IPS DF 19.7 (cell line): ENCODE results near the gene DGKG.

Experiments
- DNase-seq: peaks from one replicate; pipeline ENCODE4 v3.0.0-alpha.2; 2013; ENCODE audit warnings: low read depth, low spot score

The DGKG gene

DNA sequence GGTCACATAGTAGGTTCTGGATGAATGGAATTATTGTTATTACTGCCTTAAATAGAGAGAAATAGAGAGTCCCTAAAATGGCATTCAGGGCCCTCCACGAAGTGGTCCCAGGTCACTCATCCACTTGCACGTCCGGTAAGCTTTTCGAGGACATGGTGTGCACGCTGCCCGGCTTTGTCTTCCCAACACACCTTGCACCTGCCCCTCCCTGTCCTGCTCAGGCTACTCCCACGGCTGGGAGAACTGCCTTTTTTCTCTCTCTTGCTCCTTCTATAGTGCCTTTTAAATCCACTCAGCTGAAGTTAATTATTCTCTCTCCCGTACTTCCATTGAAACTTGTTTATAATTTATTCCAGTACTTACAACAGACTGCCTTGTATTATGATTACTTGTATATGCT, 5.6 kb upstream of the DGKG start:
- DNase-seq, result no peak

DNA sequence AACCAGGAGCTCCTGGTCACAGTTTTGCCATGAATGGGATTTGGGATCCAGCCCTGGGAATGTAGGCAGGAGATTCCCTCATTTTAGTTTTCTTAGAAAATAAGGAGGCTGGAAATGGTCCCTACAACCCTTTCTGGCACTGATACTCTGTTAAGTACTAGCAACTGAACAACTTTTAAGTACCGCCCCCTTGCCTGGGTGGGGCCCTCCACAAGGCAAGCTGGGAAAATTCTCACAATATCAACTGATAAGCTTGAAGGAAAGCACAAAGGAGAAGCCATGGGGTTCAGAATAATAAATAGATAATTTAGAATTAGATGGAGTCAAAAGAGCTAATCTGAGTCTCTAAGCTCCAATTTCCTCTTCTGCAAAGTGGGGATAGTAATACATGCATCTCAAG, 4.2 kb upstream of the DGKG start:
- no peak for DNase-seq

DNA sequence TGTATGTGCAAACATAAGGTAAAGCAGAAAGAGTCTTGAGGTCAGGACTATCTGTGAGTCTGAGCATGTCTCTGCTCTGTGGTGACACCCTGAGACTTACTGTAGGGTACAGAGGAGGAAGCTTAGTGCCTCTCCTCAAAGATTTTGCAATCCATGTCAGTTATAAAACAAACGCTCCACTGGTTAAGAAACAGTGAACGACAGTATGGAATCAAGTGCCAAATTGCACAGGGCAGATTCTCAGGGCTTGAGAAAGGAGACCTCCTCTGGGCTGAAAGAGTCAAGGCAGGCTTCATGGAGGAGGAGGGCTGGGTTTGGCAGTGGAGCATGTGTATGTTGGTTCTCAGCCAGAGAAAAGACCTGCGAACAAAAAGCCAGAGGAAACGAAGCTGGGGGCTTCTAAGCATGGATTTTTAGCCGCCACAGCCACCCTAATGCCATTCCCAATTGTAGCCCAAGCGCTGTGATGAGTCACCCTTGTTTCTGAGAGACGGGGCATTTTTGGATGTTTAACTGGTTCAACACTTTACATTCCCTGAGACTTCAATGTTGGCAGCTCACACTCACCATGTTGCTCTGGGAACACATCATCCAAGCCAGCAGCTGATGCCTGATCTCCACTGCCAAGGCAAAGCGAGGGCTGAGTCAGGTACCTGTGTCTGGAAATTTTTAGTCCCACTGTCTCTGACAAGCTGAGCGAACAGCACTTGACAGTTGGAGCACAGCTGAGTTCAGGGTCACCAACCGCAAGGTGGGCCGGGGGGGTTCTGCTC, 3.4 kb upstream of the DGKG start:
- no peak for DNase-seq

DNA sequence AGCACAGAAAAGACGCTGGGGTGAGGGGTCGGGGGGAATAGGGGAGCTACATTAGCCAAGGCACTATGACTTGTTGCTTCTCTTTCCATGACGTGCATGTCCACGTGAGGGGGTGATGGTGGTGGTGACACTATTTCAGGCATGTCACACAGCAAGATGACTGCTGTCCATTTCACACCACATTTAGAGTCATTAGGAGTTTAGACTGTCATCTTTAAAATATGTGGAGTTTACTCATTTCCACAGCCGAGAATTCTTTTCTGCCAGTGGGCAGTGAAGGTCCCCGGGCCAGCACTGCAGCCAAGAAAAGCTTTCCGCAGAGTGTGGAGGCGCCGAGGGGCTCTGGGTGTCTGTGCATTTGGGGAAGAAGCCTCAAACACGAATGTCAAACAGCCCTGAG, 954 bp upstream of the DGKG start:
- DNase-seq, result no peak

DNA sequence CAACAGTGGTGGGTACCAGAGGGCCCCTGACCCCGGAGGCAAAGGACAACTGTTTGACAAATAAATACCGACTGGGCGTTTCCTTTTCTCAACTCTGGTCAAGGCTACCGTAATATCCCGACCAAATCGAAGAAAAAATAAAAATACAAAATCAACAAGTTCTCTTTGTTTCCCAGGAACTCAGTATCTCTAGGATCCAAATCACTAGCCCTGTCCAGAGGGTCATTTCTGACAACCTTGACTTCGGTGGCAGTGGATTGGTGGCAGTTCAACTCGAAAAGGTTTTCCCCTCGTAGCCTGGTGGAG, 456 bp upstream of the DGKG start:
- no peak for DNase-seq

DNA sequence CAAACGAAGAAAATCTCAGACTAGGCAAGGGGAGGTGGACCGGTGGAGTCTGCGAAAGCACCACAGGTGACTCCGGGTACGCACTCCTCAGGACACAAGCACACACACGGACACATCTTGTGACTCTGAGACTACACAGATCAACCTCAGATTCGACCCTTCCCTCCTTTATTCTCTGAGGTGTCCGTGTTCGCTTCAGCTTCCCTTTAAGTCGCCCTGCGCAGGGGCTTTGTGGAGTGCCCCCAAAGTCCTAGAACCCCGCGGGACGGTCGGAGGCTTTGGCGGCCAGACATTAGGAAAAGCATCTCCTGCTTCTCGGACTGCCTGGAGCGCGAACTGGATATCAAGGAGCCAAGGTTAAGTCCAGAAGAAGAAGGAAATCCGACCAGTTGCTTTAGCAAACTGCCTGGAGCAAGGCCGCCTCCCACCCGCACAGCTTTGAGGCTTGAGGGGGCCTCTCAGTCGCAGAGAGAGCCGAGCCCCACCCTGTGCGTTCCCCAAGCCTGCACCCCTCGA, 730 bp downstream of the DGKG start:
- DNase-seq, result no peak

DNA sequence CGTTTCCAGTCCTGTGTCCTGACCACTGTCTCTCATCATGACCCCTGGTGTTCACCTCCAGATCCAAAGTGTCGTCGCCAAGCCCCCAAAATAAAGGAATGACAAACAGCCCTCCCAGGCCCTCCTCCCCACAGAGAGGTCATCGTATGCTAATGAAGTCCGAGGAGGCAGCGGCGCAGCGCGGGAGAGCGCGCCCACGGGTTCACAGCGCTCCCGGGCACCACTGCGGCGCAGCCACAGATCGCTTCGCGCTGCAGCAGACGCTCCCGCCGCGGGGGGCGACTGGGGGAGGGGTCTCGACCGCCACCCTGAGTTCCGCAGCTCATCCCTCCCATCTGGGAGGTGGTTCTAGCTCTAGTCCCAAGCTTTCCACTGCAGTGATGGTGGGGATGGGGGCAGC, 1.3 kb downstream of the DGKG start:
- DNase-seq, result no peak

DNA sequence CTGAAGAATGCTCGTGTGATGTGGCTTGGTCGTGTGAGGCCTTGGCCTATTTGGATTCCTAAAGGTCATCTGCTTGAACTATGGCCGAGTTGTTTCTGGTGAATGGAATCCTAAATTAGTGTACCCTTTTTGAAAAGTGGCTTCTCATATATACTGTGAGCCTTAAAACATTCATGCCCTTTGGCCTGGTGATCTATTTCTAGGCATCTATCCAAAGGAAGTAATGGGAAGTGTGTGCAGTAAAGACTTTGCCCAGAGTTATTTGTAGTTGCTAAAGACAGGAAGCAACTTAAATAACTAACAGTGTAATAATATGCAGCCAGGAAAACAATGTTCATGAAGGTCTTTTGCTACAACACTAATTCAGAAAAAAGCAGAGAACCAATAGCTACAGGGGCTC, 3.0 kb downstream of the DGKG start:
- DNase-seq, result no peak

DNA sequence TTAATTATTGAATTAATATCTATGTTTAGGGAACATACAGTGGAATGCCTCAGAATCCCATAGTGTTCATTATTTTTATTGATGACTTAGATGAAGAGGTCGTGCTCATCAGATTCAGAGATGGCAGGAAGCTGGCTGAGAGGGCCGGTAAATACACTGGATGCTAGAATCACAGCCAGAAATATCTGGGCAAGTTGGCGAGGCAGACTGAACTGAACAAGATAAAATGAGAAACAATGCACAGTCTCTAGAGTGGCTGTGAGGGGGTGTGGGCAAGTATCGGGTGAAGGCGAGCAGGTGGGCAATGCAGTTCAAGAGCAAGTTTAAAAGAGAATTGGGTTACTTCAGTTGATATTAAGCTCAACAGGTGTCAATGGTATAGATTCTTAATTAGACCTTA, 5.9 kb downstream of the DGKG start:
- DNase-seq, result no peak

DNA sequence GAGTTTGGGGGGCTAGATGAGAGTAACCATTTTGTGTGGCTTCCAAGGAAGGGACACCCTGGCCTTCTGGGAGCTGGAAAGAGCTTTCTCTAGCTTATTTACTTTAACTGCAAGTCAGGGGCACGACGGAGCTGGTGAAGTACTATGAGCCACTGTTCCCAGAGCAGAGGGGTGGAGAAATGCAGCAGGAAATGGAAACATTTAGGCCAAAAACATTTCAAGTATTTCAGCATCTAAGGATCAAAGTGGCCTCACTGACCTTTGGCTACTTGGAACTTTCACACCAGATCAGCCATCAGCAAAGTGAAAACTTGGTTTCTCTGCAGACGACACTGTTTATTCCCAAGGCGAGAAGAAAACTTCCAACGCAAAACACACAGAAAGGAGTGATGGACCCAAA, 7.9 kb downstream of the DGKG start:
- no peak for DNase-seq

DNA sequence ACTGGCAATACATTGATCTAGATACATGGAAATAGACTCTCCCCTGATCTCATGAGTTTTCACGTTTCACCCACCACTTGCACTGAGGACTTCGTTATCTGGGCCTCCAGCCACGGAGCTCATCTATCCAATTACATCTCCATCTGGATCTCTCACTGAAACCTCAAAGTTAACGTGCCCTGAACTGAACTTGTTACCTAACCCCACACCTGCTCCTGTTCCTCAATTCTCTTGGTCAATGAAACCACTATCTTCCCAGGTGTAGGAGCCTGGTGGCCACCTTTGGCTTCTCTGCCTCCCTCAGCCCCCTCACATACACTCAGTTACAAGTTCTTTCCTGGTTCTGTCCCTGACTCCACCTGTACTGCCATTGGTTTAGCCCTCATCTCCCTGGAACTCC, 9.7 kb downstream of the DGKG start:
- DNase-seq, result no peak

DNA sequence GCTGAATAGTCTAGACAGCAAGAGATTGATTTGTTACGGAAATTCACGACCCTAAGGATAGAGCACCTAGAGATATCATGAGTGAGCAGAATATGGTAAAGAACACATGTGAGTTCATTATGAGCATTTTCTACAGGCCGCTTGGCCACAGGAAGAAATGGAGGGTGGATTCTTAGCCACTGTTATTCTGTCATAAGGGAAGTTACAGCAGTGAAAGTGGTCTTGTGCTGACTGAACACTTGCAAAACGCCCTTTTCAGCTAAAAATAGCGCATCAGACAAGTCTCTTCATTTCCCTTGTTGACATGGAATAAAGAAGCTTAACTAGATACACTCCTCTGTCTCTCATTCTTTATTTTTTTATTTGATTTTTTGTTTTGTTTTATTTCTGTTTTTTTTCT, 19.8 kb downstream of the DGKG start:
- DNase-seq, result no peak

DNA sequence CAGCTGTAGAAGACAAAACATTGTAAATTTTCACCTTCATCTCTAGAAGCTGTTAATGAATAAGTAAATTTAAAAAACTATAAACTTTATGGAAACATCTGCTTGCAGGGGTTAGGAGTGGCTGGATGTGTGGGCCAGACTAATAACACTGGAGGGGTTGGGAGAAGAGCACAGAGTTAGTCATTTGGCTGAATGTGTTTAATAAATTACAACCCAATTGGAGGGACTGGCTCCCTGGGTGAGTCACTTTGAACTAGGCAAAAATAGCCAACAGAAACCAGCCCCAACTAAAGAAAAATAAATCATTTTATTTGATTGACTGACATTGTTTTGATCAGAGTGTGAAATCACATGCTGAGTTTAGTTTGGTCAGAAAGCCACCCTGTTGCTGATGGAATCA, 21.8 kb downstream of the DGKG start:
- no peak for DNase-seq

DNA sequence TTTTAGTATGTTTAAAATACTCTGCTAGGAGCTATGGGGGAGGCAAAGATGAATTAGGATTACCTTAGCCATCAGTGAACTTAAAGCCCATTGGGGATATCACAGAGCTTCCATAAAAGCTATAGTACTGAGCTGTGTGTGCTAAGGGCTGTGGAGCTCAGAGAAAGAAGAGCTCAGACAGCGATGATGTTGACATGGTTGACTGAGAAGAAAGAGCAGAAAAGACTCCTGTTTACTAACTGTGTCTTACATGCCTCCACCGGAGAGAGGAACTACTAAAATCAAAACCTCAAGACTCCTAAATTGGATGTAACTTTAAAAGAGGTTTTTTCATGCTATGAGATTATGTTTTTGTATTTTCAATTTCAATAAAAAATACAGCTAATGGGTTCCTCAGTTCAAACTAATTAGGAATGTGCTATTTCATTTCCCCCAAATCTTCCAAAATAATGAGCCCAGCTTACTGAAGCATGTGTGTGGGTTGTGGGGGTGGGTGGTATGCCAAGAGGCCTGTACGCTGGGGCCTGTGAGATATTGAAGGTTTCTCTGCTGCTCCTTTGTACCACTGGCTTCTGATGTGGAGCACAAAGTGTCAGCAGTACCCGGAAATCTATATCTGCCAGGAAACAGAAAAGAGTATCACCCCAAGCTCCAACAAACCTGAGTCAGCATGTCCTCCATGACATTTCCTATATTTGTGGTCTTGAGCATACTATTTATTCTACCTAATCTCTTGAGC, 22.7 kb downstream of the DGKG start:
- DNase-seq, result no peak

DNA sequence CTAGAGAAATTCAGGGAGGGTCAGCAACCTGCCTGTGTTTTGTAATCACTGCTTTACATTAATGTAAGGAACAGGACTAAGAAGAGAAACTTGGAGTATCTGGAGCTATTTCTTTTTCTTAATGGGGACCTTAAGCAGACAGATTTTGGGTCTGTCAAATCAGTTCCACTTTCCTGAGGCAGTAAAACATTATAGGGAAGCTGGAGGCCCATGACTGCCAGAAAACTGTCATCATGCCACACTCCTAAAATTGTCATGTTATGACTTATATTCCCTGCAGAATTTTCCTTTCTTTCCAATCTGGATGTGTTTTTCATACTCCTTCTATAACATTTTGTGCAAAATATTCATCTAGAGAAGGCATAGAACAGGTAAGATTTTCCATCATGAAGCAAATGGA, 28.8 kb downstream of the DGKG start:
- DNase-seq, result no peak

DNA sequence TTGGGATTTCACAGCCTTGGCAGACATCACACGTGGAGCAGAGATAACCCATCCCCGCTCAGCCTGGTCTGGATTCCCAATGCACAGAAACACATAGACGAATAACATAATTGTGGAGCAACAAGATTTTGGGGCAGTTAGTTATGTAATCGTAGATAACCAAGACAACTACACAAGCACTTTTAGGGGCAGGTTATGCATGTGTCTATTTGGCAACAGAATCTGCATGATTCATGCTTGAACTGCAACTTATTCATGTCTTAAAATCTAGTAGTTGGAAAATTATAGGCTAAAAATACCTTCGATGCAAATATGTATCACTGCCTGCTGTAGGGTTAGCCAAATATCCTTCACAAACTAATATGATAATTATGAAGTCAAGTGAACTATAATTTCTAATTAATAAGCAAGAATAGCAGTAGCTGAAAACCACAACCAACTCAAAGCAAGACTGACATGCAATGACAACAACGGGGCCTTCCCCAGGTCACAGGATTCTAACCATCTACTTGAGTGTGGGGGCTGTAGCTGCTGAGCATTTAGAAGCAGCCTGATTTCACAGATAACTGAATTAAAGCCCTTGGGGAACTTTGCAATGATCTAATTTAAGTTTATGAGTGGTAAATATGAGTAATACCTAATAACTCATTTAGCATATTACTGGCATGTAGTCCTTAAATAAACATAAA, 31.1 kb downstream of the DGKG start:
- no peak for DNase-seq

DNA sequence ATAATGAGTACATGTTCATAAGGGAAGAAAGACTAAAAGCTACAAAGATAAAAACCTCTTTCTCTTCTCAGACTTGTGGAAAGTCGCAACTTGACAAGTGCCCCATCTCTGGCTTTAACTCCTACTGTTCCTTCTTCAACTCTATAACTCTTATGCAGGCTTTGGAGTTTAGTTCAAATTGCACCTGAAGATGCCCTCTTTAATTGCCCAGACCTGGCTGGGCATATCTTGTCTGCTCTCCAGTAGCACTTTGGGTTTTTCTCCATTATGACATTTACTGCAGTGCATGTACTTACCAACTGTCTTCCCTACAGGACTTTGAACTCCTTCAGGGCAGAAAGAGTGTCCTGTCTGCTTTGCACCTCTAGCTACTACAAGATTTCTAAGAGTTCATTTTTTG, 32.4 kb downstream of the DGKG start:
- DNase-seq, result no peak

DNA sequence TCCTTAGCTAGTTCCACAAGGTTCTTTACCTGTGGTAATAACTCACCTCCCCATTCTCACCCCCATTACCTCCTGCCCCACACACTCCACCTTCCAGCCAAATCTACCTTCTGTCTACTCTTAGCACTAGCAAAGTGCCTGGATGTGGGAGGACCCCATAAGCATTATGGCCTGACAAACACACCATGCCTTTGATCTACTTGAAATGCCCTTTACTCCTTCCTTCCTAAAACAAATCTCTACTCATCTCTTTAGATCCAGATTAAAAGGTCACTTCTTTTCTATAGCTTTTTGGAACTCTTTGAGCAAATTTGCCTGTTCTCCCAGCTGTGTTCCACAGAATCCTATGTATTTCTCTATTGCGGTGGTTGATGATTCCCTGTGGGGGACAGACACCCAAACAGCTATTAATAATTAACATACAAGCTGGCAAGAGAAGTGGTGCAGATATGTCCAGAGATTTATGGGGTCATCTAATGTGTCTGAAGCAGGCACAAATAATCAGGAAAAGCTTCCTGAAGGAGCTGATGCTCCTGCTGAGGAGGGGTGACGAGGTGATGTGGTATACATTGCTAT, 34.0 kb downstream of the DGKG start:
- DNase-seq, result no peak

DNA sequence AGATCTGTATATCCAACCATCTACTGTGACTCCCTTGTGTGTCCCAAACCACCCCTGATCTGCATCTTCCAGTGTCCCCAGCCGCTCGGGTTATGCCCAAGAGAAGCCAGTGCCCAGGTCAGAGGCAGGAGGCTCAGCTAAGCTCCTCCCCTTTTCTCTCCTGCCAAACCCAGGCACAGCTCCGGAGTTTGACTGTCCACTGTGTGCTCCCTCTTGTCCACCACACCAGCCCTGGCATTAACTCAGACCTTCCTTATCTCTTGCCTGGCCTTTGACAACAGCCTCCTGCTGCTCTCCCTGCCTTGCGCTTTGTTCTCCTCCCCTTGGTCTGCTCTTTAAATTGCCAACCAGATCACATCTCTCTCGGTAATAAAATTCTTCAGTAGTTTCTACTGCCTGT, 39.3 kb downstream of the DGKG start:
- DNase-seq, result no peak

DNA sequence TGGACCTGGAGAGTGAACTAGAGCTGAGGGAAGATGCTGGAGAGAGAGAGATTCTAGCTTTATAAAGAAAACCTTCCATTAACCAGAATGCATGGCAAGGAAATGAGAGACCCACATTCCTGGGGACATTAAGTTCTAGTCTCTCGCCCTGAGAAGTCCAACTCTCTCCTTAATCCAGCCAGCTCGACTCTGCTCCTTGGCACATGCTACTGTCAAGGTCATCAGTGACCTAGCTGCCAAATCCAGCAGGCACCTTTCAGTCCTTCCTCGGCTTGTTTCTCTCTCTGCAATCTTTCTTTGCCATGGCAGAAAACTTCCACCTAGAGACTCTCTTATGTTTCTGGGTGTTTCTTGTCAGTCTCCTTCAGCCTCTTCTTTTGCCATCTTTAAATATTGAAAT, 40.3 kb downstream of the DGKG start:
- DNase-seq, result no peak

DNA sequence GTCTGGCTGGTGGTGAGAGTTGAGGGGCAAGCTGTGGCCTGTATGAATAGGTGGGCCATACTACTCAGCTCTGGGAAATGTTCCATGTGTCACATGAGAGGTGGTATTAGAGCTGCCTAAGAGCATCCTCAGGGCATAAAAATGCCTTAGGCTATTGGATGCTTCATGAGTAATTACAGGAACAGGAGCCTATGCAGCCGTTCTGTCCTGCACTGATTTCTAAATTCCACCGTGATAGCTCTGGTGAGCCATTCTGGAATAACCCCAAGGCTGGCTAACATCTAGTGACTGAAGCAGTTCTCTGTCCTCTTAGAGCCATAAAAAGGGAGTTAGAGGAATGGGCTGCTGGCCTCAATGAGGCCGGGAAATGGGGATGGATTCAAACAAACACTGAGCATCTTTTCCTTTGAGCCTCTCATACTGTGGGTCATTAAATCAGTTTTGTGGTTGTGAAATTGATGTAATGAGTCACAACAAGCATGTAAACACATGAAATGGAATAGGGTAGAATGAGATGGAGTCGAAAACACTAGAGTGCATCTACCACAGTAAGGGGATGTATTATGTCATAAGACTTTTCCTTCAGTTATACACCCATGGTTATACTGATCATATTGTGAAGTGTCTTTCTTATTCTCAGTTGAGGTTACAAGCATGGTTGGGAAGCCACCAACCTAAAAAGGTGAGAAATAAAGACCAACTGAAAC, 41.0 kb downstream of the DGKG start:
- no peak for DNase-seq

DNA sequence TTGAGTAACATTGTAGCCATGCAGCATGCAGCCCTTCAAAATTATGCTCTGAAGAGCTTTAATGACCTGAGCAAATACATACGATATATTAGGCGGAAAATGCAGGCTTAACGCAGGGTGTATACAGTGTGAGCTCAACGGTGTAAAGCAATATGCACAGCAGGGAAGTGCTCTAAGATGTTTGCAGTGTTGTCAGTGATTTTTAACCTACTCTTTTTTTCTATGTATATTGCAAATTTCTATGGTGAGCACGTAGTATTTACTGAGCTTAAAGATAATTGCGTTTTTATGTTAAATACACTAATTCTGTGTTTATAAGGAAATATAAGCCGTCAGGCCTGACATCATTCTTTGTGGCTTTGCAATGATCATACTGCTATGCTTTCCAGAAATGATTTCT, 42.1 kb downstream of the DGKG start:
- no peak for DNase-seq
